B cell (primary cell): ENCODE results near the gene TUBB2A. TPM values are rescaled to one million over a fixed set of nuclear protein-coding genes. Genes with fewer than 3 reads are reported as not detected.

ENCODE experiments used
- ATAC-seq: fragments of 200-7000 bp; cut with Tn5 transposase; one replicate; pipeline ENCODE4 v1.10.0; 2021; ENCODE audit warnings: low read depth, mild to moderate bottlenecking, moderate number of reproducible peaks, moderate library complexity
- CTCF ChIA-PET: fragments of 350-600 bp; sonication (Branson Sonifier 250); formaldehyde crosslinking; loops from one replicate; lab custom pipeline; 2021; ENCODE audit warnings: antibody characterized with exemption, inconsistent platforms; lab: Charles Lee
- POLR2A ChIA-PET: fragments of 350-600 bp; sonication (Branson Sonifier 250); formaldehyde crosslinking; loops from one replicate; lab custom pipeline; 2021; ENCODE audit warnings: antibody characterized with exemption; lab: Charles Lee
- DNase-seq: peaks from one replicate; pipeline ENCODE4 v3.0.0; 2013
- H2AFZ ChIP-seq: 2 replicates; pipeline ENCODE4 v1.6.1; 2012; ENCODE audit warnings: mild to moderate bottlenecking, low read depth, low read length; ENCODE audit not compliant: insufficient read depth, poor library complexity, severe bottlenecking
- H3K27ac ChIP-seq, 2 donors: 1 replicate in 1 of 2; 2 replicates in 1 of 2; pipeline ENCODE4 v1.5.1; 2012 to 2013; ENCODE audit warnings: low read length in 2 of 2, mild to moderate bottlenecking in 2 of 2, moderate library complexity in 1 of 2
- H3K27me3 ChIP-seq, 4 experiments: fragments of 200-600 bp in 1 of 4; sonication (generic) in 1 of 4; replicated peaks in 1 of 4; 1 replicate in 2 of 4; 2 replicates in 2 of 4; pipeline versions ENCODE4 v1.6.1 to v1.7.0; 2013 to 2016; ENCODE audit warnings: low read length in 3 of 4, mild to moderate bottlenecking in 2 of 4, mixed read lengths in 1 of 4, moderate library complexity in 1 of 4; ENCODE audit not compliant: insufficient read depth in 4 of 4, control insufficient read depth in 3 of 4; ENCODE audit errors: control extremely low read depth in 1 of 4
- H3K36me3 ChIP-seq, 2 experiments: replicated peaks in 1 of 2; 1 replicate in 1 of 2; 2 replicates in 1 of 2; pipeline versions ENCODE4 v1.6.1 to v1.7.1; 2013; ENCODE audit warnings: low read length in 1 of 2; ENCODE audit not compliant: insufficient read depth in 2 of 2, control insufficient read depth in 1 of 2; ENCODE audit errors: control extremely low read depth in 1 of 2, extremely low read depth in 1 of 2
- H3K4me1 ChIP-seq, 2 donors: fragments of 200-600 bp in 1 of 2; sonication (generic) in 1 of 2; 1 replicate in 1 of 2; 2 replicates in 1 of 2; pipeline versions ENCODE4 v1.5.1 to v1.6.1; 2013 to 2017; ENCODE audit warnings: low read length in 2 of 2; ENCODE audit not compliant: control insufficient read depth in 2 of 2, insufficient read depth in 2 of 2
- H3K4me2 ChIP-seq: replicated peaks from 2 replicates; pipeline ENCODE3; 2012; ENCODE audit warnings: mild to moderate bottlenecking, low read depth, low read length; ENCODE audit not compliant: poor library complexity, severe bottlenecking
- H3K4me3 ChIP-seq, 5 experiments: fragments of 200-600 bp in 1 of 5; sonication (generic) in 1 of 5; 1 replicate in 3 of 5; 2 replicates in 2 of 5; pipeline versions ENCODE4 v1.5.1 to v1.7.0; 2011 to 2016; ENCODE audit warnings: low read length in 4 of 5, mild to moderate bottlenecking in 4 of 5, low read depth in 2 of 5, control low read depth in 1 of 5, moderate library complexity in 1 of 5; ENCODE audit not compliant: insufficient read depth in 1 of 5; ENCODE audit errors: control extremely low read depth in 1 of 5, extremely low read depth in 1 of 5
- H3K79me2 ChIP-seq: fragments of 200-600 bp; sonication (generic); one replicate; pipeline ENCODE4 v1.6.0; 2016; ENCODE audit warnings: low read length; ENCODE audit not compliant: control insufficient read depth, insufficient read depth
- H3K9ac ChIP-seq: fragments of 200-600 bp; sonication (generic); 2 replicates; pipeline ENCODE4 v1.6.1; 2017; ENCODE audit warnings: mild to moderate bottlenecking, low read length, moderate library complexity
- H3K9me3 ChIP-seq, 3 donors: one replicate each; pipeline versions ENCODE4 v1.6.1 to v1.7.1; 2013; ENCODE audit warnings: low read length in 2 of 3; ENCODE audit not compliant: control insufficient read depth in 2 of 3, insufficient read depth in 1 of 3; ENCODE audit errors: control extremely low read depth in 1 of 3
- H4K20me1 ChIP-seq: 2 replicates; pipeline ENCODE4 v1.6.0; 2012; ENCODE audit warnings: mild to moderate bottlenecking, low read length; ENCODE audit not compliant: insufficient read depth, control insufficient read depth, poor library complexity, severe bottlenecking
- H3K27ac Mint-ChIP-seq: one replicate; pipeline ENCODE4 v1.8.0; 2021; ENCODE audit warnings: mixed read lengths
- H3K27me3 Mint-ChIP-seq: one replicate; pipeline ENCODE4 v1.8.0; 2021; ENCODE audit warnings: mixed read lengths
- H3K4me1 Mint-ChIP-seq: one replicate; pipeline ENCODE4 v1.8.0; 2021; ENCODE audit warnings: mixed read lengths
- H3K4me3 Mint-ChIP-seq: one replicate; pipeline ENCODE4 v1.8.0; 2021; ENCODE audit warnings: mixed read lengths
- H3K9me3 Mint-ChIP-seq: one replicate; pipeline ENCODE4 v1.8.0; 2022; ENCODE audit warnings: mixed read lengths; ENCODE audit not compliant: insufficient read depth
- CTCF ChIP-seq: fragments of 200-600 bp; IDR thresholded peaks from one replicate; pipeline ENCODE4 v1.8.0; 2022; ENCODE audit warnings: antibody characterized with exemption, mild to moderate bottlenecking
- EZH2 ChIP-seq: IDR thresholded peaks from 2 replicates; pipeline ENCODE4 v1.6.1; 2012; ENCODE audit warnings: borderline replicate concordance, low read depth, mild to moderate bottlenecking, moderate library complexity, low read length; ENCODE audit not compliant: insufficient read depth, poor library complexity, severe bottlenecking
- WGBS: methylation state at CpG from one replicate; pipeline ENCODE4 v1.1.5; 2013; ENCODE audit warnings: missing lambda C conversion rate; ENCODE audit not compliant: insufficient coverage; 5-methylcytosine and 5-hydroxymethylcytosine counted together
- intact Hi-C: fragments of 100-400 bp; cut with micrococcal nuclease; formaldehyde crosslinking; loops from one replicate; pipeline ENCODE4 v1.10.0; 2022
- polyA plus RNA-seq: library from polyadenylated mRNA; depleted of rRNA; stranded (reverse); fragments of >200 nt; gene quantifications from 2 replicates; pipeline ENCODE4 v1.2.3, GENCODE V29; 2012
- total RNA-seq, 2 donors: library from RNA; stranded (reverse); fragments of 120-200 nt in 1 of 2; gene quantifications; 1 replicate in 1 of 2; 2 replicates in 1 of 2; pipeline versions ENCODE4 v1.2.3 to v1.2.4, GENCODE V29; 2013 to 2022

The TUBB2A gene
- total and polyA plus RNA-seq, 2 donors (not counting 1 experiment from before 2014, with no cell fraction given) = 4.2 to 146 TPM

- Histone ChIP-seq H3K79me2 (no peaks in the 10 kb centered on the region), H3K9ac (no peak overlapping the region), H3K27me3 (no peaks in the 10 kb centered on the region), H2AFZ (no peak overlapping the region), H4K20me1 (no peaks in the 10 kb centered on the region), H3K9me3 (peaks cover 0 to 11% (median 2%) of the 10 kb centered on the region in 3 donors), H3K27ac (no peak overlapping the region), H3K4me2 (no peak overlapping the region), H3K4me3 (no peak overlapping the region), H3K36me3 (no peaks in the 10 kb centered on the region), H3K4me1 (no peaks in the 10 kb centered on the region)
- Mint-ChIP-seq H3K4me1 (no peaks in the 10 kb centered on the region), H3K27ac (no peak overlapping the region), H3K4me3 (no peak overlapping the region), H3K9me3 (no peaks in the 10 kb centered on the region), H3K27me3 (no peaks in the 10 kb centered on the region)
- ATAC-seq (no peak), DNase-seq (no peak)
- WGBS = 100% methylated on average over 3 of the region's 5 CpGs
- intact Hi-C loops = no loop called here
- POLR2A ChIA-PET = no interaction called here
- CTCF ChIA-PET = interaction anchor here (1.0 to 1.3 kb wide), 2 partner anchors 9 to 18 kb away, joined by 4 read pairs; no protein-coding TSS in a partner anchor
- TF ChIP-seq EZH2 = no peak
- TF ChIP-seq CTCF = no peak
Measured at GRCh38 chr6:3195420-3195694, 38.0 kb upstream of the TUBB2A start.

GRCh38 chr6:3194535-3195419, 37.4 kb upstream of the TUBB2A start:
- POLR2A ChIA-PET = interaction anchor here (0.7 kb wide), 1 partner anchor 17 kb away, joined by 3 read pairs; no protein-coding TSS in a partner anchor
- CTCF ChIA-PET = interaction anchor here (0.7 to 1.3 kb wide), 3 partner anchors 9 to 57 kb away, joined by 3 to 4 read pairs (median 4); no protein-coding TSS in a partner anchor

More at GRCh38 chr6:3194535-3195419, 37.4 kb upstream of the TUBB2A start:
- H3K9me3 ChIP-seq = peaks cover 0 to 11% (median 2%) of the 10 kb centered on the region in 3 donors
- WGBS = 87% methylated on average over 11 of the region's 19 CpGs
- no peaks in the 10 kb centered on the region for H3K9me3 Mint-ChIP-seq
- H3K27ac Mint-ChIP-seq = no peak overlapping the region
- intact Hi-C loops = no loop called here
- H3K4me1 ChIP-seq = no peaks in the 10 kb centered on the region
- no peak overlapping the region for H3K27ac ChIP-seq
- H3K4me3 ChIP-seq = no peak overlapping the region
- H2AFZ ChIP-seq = no peak overlapping the region
- ATAC-seq (no peak), DNase-seq (no peak)
- no peaks in the 10 kb centered on the region for H4K20me1 ChIP-seq
- no peaks in the 10 kb centered on the region for H3K79me2 ChIP-seq
- no peak overlapping the region for H3K4me2 ChIP-seq
- TF ChIP-seq CTCF (no peak), EZH2 (no peak)
- H3K36me3 ChIP-seq = no peaks in the 10 kb centered on the region
- no peaks in the 10 kb centered on the region for H3K27me3 ChIP-seq
- no peaks in the 10 kb centered on the region for H3K27me3 Mint-ChIP-seq
- no peak overlapping the region for H3K9ac ChIP-seq
- no peaks in the 10 kb centered on the region for H3K4me1 Mint-ChIP-seq
- no peak overlapping the region for H3K4me3 Mint-ChIP-seq
